CD4-positive, alpha-beta T cell treated with Interleukin-6 at 100 ng/mL for 8 hours (primary cell): ENCODE data around the gene HOXA11.
A peak's percentile ranks its signal among the peaks of the same experiment; 100 is the strongest.

ENCODE experiments used
- DNase-seq: peaks from one replicate; pipeline ENCODE4 v3.0.0-alpha.2; 2020; ENCODE audit warnings: mixed read lengths, low spot score

HOXA11 gene

GRCh38 chr7:27157702-27158431 is 27.2 kb downstream of the HOXA11 start:
- DNase-seq, result no peak

- no peak for DNase-seq
Measured at GRCh38 chr7:27156916-27157701, 27.9 kb downstream of the HOXA11 start.

- no peak for DNase-seq
Measured at GRCh38 chr7:27156508-27156898, 28.5 kb downstream of the HOXA11 start, which contains the start of gene HOXA7. Gene HOXA7, minus strand, starts transcription at chr7:27156675. Its CDS starts 130 bp downstream, at chr7:27156545.

- no peak for DNase-seq
Measured at GRCh38 chr7:27155816-27156507, 29.1 kb downstream of the HOXA11 start.

- no peak for DNase-seq
Measured at GRCh38 chr7:27154901-27155815, 29.9 kb downstream of the HOXA11 start.

- no peak for DNase-seq
Measured at GRCh38 chr7:27154369-27154768, 30.7 kb downstream of the HOXA11 start.

GRCh38 chr7:27153526-27153925 is 31.5 kb downstream of the HOXA11 start:
- DNase-seq, result no peak

GRCh38 chr7:27152816-27153442 is 32.1 kb downstream of the HOXA11 start:
- DNase-seq, result no peak

- no peak for DNase-seq
Measured at GRCh38 chr7:27151931-27152815, 32.9 kb downstream of the HOXA11 start, which contains the start of gene HOXA3. Gene HOXA3, minus strand, starts transcription at chr7:27152583. Its CDS starts 41,943 bp downstream, at chr7:27110640.

- no peak for DNase-seq
Measured at GRCh38 chr7:27151341-27151930, 33.6 kb downstream of the HOXA11 start.

- peak; percentile 56 for DNase-seq
Measured at GRCh38 chr7:27150568-27151340, 34.3 kb downstream of the HOXA11 start.

- DNase-seq, result no peak
Measured at GRCh38 chr7:27149842-27150567, 35.0 kb downstream of the HOXA11 start.

- no peak for DNase-seq
Measured at GRCh38 chr7:27148756-27149641, 36.0 kb downstream of the HOXA11 start.

- no peak for DNase-seq
Measured at GRCh38 chr7:27148031-27148755, 36.8 kb downstream of the HOXA11 start.

GRCh38 chr7:27147199-27148030 is 37.6 kb downstream of the HOXA11 start, which contains the start of gene HOXA6:
Gene HOXA6, minus strand, starts transcription at chr7:27147774. Its CDS starts 25 bp downstream, at chr7:27147749.
- no peak for DNase-seq
